Caco-2 (cell line): ENCODE data around the gene HOXD10. TPM values are rescaled to one million over a fixed set of nuclear protein-coding genes. Genes with fewer than 3 reads are reported as not detected.

ENCODE experiments used
- BruUV-seq: library from RNA; stranded (reverse); fragments of 400-500 nt; replicated peaks from 2 replicates; lab custom pipeline; 2021; lab: Mats Ljungman, UMichigan
- CTCF ChIA-PET: fragments of 300-600 bp; sonication (Branson Sonifier 250); formaldehyde crosslinking; loops from one replicate; lab custom pipeline; 2022; ENCODE audit warnings: antibody characterized with exemption; lab: Charles Lee
- POLR2A ChIA-PET: fragments of 300-600 bp; sonication (Branson Sonifier 250); formaldehyde crosslinking; loops from one replicate; lab custom pipeline; 2022; ENCODE audit warnings: antibody characterized with exemption; lab: Charles Lee
- DNase-seq, 2 experiments: peaks; one replicate each; pipeline versions ENCODE4 v3.0.0 to v3.0.0-alpha.2; 2020 to 2022
- H3K27me3 ChIP-seq: replicated peaks from 2 replicates; pipeline ENCODE4 v1.6.0; 2011; ENCODE audit warnings: low read length; ENCODE audit not compliant: control insufficient read depth, insufficient read depth
- H3K36me3 ChIP-seq: 2 replicates; pipeline ENCODE4 v1.5.1; 2011; ENCODE audit warnings: low read length; ENCODE audit not compliant: control insufficient read depth, insufficient read depth
- H3K4me1 ChIP-seq: fragments of 250-450 bp; sonication (Bioruptor Pico); 2 replicates; pipeline ENCODE4 v1.5.1; 2020; ENCODE audit warnings: mild to moderate bottlenecking
- H3K4me3 ChIP-seq: 2 replicates; pipeline ENCODE4 v1.5.1; 2011; ENCODE audit warnings: low read depth, mild to moderate bottlenecking, control low read depth, low read length
- H3K9me3 ChIP-seq: fragments of 250-450 bp; sonication (Bioruptor Pico); 2 replicates; pipeline ENCODE4 v1.5.1; 2020; ENCODE audit warnings: mild to moderate bottlenecking, moderate library complexity
- H3K27ac Mint-ChIP-seq: one replicate; pipeline ENCODE4 v1.8.0; 2022; ENCODE audit warnings: mixed read lengths; ENCODE audit not compliant: unreplicated experiment
- H3K27me3 Mint-ChIP-seq: one replicate; pipeline ENCODE4 v1.8.0; 2022; ENCODE audit warnings: mixed read lengths; ENCODE audit not compliant: insufficient read depth, unreplicated experiment
- H3K36me3 Mint-ChIP-seq: one replicate; pipeline ENCODE4 v1.8.0; 2022; ENCODE audit warnings: mild to moderate bottlenecking, mixed read lengths; ENCODE audit not compliant: insufficient read depth, unreplicated experiment
- H3K4me1 Mint-ChIP-seq: one replicate; pipeline ENCODE4 v1.8.0; 2022; ENCODE audit warnings: low read depth, mixed read lengths; ENCODE audit not compliant: unreplicated experiment
- H3K4me3 Mint-ChIP-seq: one replicate; pipeline ENCODE4 v1.8.0; 2022; ENCODE audit warnings: mild to moderate bottlenecking, moderate library complexity, mixed read lengths; ENCODE audit not compliant: unreplicated experiment
- H3K9me3 Mint-ChIP-seq: one replicate; pipeline ENCODE4 v1.8.0; 2022; ENCODE audit warnings: mixed read lengths; ENCODE audit not compliant: unreplicated experiment
- intact Hi-C: fragments of 100-400 bp; cut with micrococcal nuclease; formaldehyde crosslinking; loops from one replicate; pipeline ENCODE4 v1.10.0; 2022; ENCODE audit not compliant: unreplicated experiment
- total RNA-seq: library from RNA; stranded (reverse); gene quantifications from 2 replicates; pipeline ENCODE4 v1.2.3, GENCODE V29; 2022
- TF ChIP-seq, protein P1 (sequence below), 2 experiments: fragments of 200-600 bp in 1 of 2; IDR thresholded peaks; 1 replicate in 1 of 2; 2 replicates in 1 of 2; pipeline versions ENCODE4 v1.5.1 to v1.8.0; 2011 to 2022; ENCODE audit warnings: antibody characterized with exemption in 1 of 2, control low read depth in 1 of 2, inconsistent platforms in 1 of 2, low read depth in 1 of 2, low read length in 1 of 2, mild to moderate bottlenecking in 1 of 2, moderate library complexity in 1 of 2; ENCODE audit not compliant: insufficient read depth in 1 of 2, severe bottlenecking in 1 of 2, unreplicated experiment in 1 of 2

Gene HOXD10
- total RNA-seq, 1 experiment from 2014 or later = not detected

DNA sequence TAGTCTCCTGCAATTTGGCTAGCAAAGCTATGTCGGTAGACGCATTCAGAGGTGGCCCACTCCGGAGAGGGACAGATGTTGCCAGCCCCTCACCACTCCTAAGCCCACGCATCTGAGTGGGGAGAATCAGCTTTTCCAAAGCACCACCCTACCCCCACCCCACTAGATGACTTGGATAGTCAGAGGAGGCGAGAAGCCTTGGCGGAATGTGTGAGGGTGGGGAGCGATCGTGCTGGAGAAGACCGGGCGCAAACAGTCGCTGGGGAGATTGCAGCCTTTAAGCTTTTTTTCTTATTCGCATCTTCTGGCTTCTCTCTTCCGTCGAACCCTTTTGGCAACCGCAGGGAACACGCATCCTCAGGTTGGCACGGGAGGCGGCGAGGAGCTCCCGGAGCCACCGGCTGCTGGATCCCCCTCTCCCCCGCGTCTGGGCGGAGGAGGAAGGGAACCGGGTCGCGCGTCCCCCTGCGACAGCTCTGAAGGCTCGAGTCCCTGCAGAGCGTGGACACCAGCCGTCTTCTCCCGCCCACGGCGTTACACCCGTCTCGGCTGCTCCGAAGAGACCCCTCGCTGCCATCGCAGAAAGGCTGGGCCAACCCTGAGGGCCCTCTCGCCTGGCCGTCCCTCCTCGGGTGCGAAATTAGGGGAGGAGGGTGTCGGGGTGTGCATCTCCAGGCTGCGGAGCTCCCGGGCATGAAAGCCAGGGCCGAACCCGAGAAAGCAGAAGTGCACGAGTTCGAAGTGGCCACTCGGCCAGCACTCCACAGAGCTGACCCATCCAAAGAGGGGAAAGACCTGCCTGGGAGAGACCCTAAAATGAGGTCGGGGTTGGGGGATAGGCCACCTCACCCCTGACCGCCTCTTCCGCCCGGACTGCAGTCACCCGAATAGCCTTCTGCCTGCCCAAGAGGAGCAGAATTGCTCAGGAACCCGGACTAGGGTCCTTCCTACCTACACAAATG lies 45.0 kb upstream of the HOXD10 start:
- BruUV-seq = no TSS peak
- Mint-ChIP-seq H3K27me3 (peaks cover 12% of the 10 kb centered on the region), H3K9me3 (no peaks in the 10 kb centered on the region), H3K4me3 (no peak overlapping the region), H3K27ac (no peak overlapping the region), H3K36me3 (no peaks in the 10 kb centered on the region), H3K4me1 (no peaks in the 10 kb centered on the region)
- TF ChIP-seq, protein P1, sequence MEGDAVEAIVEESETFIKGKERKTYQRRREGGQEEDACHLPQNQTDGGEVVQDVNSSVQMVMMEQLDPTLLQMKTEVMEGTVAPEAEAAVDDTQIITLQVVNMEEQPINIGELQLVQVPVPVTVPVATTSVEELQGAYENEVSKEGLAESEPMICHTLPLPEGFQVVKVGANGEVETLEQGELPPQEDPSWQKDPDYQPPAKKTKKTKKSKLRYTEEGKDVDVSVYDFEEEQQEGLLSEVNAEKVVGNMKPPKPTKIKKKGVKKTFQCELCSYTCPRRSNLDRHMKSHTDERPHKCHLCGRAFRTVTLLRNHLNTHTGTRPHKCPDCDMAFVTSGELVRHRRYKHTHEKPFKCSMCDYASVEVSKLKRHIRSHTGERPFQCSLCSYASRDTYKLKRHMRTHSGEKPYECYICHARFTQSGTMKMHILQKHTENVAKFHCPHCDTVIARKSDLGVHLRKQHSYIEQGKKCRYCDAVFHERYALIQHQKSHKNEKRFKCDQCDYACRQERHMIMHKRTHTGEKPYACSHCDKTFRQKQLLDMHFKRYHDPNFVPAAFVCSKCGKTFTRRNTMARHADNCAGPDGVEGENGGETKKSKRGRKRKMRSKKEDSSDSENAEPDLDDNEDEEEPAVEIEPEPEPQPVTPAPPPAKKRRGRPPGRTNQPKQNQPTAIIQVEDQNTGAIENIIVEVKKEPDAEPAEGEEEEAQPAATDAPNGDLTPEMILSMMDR (IDR thresholded peaks at IDR 0.05; ENCODE audit: insufficient read depth in 1 of 2, low read depth in 1 of 2, low read length in 1 of 2, severe bottlenecking in 1 of 2, unreplicated experiment in 1 of 2) = no peak
- H3K4me1 ChIP-seq = no peaks in the 10 kb centered on the region
- no peak for DNase-seq
- no peaks in the 10 kb centered on the region for H3K9me3 ChIP-seq
- H3K36me3 ChIP-seq = no peaks in the 10 kb centered on the region
- intact Hi-C loops = no loop called here
- CTCF ChIA-PET = no interaction called here
- POLR2A ChIA-PET = no interaction called here
- no peak overlapping the region for H3K4me3 ChIP-seq
- peaks cover under 1% of the 10 kb centered on the region; the same call in 1 of the 2 replicates for H3K27me3 ChIP-seq

DNA sequence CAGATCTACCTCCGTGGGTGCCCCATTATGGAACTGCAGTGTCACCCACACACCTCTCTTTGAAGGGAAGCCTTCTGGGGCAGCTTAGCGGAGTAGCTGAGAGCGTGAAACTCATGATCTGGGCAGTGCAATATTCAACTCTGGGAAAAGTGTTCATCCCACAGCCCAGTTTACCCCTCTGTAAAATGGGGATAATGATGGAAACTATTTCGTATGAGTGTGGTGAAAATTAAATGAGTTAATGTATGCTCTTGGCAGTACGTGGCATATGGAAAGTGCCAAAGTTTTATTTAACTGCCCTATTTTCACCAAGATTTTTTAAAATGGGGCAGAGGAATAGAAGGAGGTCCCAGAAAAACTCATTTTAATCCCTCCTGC lies 44.3 kb upstream of the HOXD10 start:
- Histone ChIP-seq H3K27me3 (peaks cover 1% of the 10 kb centered on the region; the same call in 1 of the 2 replicates), H3K4me1 (no peaks in the 10 kb centered on the region), H3K36me3 (no peaks in the 10 kb centered on the region), H3K9me3 (no peaks in the 10 kb centered on the region), H3K4me3 (no peak overlapping the region)
- Mint-ChIP-seq H3K9me3 (no peaks in the 10 kb centered on the region), H3K4me3 (no peak overlapping the region), H3K27ac (no peak overlapping the region), H3K36me3 (no peaks in the 10 kb centered on the region), H3K27me3 (peaks cover 13% of the 10 kb centered on the region), H3K4me1 (no peaks in the 10 kb centered on the region)
- no TSS peak for BruUV-seq
- POLR2A ChIA-PET = no interaction called here
- intact Hi-C loops = no loop called here
- TF ChIP-seq, protein P1 (IDR thresholded peaks at IDR 0.05; ENCODE audit: insufficient read depth in 1 of 2, low read depth in 1 of 2, low read length in 1 of 2, severe bottlenecking in 1 of 2, unreplicated experiment in 1 of 2) = no peak
- CTCF ChIA-PET = no interaction called here
- no peak for DNase-seq

DNA sequence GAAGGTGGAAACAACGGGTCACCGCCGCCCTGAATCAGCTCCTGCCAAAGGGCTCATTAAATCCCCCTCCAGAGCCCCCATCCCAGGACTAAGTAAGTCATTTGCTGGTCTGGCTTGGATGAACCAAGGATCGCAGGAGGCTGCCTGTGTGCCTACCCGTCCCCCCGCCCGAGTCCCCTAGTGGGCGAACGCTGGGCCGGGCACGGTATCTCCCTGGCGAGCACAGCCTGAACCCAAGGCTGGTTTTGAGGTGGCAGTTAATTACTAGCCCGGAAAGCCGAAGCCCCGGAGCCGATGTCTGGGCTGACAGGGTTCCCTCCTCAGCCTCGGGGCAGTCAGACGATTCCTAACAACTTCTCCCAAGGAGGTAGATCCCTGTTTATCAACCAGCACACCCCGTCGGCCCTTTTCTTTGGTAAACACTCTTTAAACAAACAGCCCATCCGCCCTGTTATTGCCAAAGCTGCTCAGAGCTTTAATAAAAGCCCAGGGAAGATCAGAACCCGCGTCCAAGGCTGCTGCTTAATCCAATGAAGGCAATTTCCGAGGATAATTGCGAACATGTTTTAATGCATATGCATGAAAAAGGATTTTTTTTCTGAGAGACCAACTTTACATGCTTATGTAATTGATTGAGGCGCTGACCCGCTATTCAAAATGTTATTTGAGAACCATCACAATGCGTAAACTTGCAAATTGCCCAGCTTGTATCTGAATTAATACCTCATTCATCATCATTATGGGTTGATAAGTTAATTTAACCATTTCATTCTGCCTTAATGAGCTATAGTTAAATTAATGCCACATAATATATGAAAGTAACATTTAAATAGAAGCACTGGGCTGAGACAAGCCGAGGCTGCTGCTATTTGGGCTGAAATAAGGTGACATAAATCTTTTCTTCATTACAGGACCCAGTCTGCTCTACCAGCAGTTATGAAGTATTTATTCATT lies 43.4 kb upstream of the HOXD10 start:
- H3K27me3 ChIP-seq = peaks cover 1% of the 10 kb centered on the region; the same call in 1 of the 2 replicates
- H3K4me1 Mint-ChIP-seq = no peaks in the 10 kb centered on the region
- no peak for DNase-seq
- H3K27me3 Mint-ChIP-seq = peaks cover 14% of the 10 kb centered on the region
- TF ChIP-seq, protein P1 (IDR thresholded peaks at IDR 0.05; ENCODE audit: insufficient read depth in 1 of 2, low read depth in 1 of 2, low read length in 1 of 2, severe bottlenecking in 1 of 2, unreplicated experiment in 1 of 2) = no peak
- H3K4me1 ChIP-seq = no peaks in the 10 kb centered on the region
- ChIA-PET POLR2A (no interaction called here), CTCF (interaction anchor here (0.5 kb wide), 1 partner anchor 14 kb away, joined by 4 read pairs; no protein-coding TSS in a partner anchor)
- no peak overlapping the region for H3K4me3 ChIP-seq
- no TSS peak for BruUV-seq
- no peaks in the 10 kb centered on the region for H3K36me3 ChIP-seq
- H3K36me3 Mint-ChIP-seq = no peaks in the 10 kb centered on the region
- H3K9me3 ChIP-seq = no peaks in the 10 kb centered on the region
- H3K27ac Mint-ChIP-seq = no peak overlapping the region
- intact Hi-C loops = no loop called here
- no peak overlapping the region for H3K4me3 Mint-ChIP-seq
- no peaks in the 10 kb centered on the region for H3K9me3 Mint-ChIP-seq
